NCI-H2227 treated with DMSO at 0.1 percent for 48 hours (cell line): ENCODE data around the gene MKNK1.

Experiments used
- DNase-seq: peaks from one replicate; lab custom pipeline; 2025; lab: John Stamatoyannopoulos, UW

The MKNK1 gene

GRCh38 chr1:46595127-46595526 lies 8.9 kb downstream of the MKNK1 start:
- no peak for DNase-seq

GRCh38 chr1:46594063-46594462 lies 10.0 kb downstream of the MKNK1 start:
- no peak for DNase-seq

GRCh38 chr1:46592823-46593222 lies 11.2 kb downstream of the MKNK1 start:
- no peak for DNase-seq

- no peak for DNase-seq
Observed at GRCh38 chr1:46589529-46589928, 14.5 kb downstream of the MKNK1 start.

- no peak for DNase-seq
Observed at GRCh38 chr1:46587069-46587468, 17.0 kb downstream of the MKNK1 start.

- no peak for DNase-seq
Observed at GRCh38 chr1:46585312-46585938, 18.6 kb downstream of the MKNK1 start.

- DNase-seq = no peak
Observed at GRCh38 chr1:46583494-46583893, 20.6 kb downstream of the MKNK1 start.

GRCh38 chr1:46582972-46583371 lies 21.1 kb downstream of the MKNK1 start:
- DNase-seq = no peak

- DNase-seq = peak; percentile 34
Observed at GRCh38 chr1:46581681-46582455, 22.2 kb downstream of the MKNK1 start.

GRCh38 chr1:46580140-46580903 lies 23.7 kb downstream of the MKNK1 start:
- no peak for DNase-seq

- no peak for DNase-seq
Observed at GRCh38 chr1:46577671-46578070, 26.4 kb downstream of the MKNK1 start.

- no peak for DNase-seq
Observed at GRCh38 chr1:46576596-46576995, 27.5 kb downstream of the MKNK1 start.

GRCh38 chr1:46575778-46576177 lies 28.3 kb downstream of the MKNK1 start:
- peak; percentile 78 for DNase-seq

- DNase-seq = peak; percentile 92
Observed at GRCh38 chr1:46575300-46575699, 28.8 kb downstream of the MKNK1 start.

GRCh38 chr1:46571691-46572225 lies 32.3 kb downstream of the MKNK1 start:
- no peak for DNase-seq

GRCh38 chr1:46569884-46570725 lies 34.0 kb downstream of the MKNK1 start:
- no peak for DNase-seq

- DNase-seq = no peak
Observed at GRCh38 chr1:46569116-46569515, 35.0 kb downstream of the MKNK1 start.

- no peak for DNase-seq
Observed at GRCh38 chr1:46568461-46568891, 35.6 kb downstream of the MKNK1 start.

GRCh38 chr1:46563341-46563740 lies 40.7 kb downstream of the MKNK1 start:
- no peak for DNase-seq

GRCh38 chr1:46562498-46562897 lies 41.6 kb downstream of the MKNK1 start:
- no peak for DNase-seq

GRCh38 chr1:46558966-46559365 lies 45.1 kb downstream of the MKNK1 start:
- no peak for DNase-seq
